GM19397 (cell line): ENCODE results near the gene LEUTX.
"Not testable (repeated sequence)": the region's sequence is repeated elsewhere in the genome, so short reads cannot be mapped to it uniquely, and the experiment has no call there.

Experiments used
- ATAC-seq: cut with Tn5 transposase; IDR thresholded peaks from one replicate; pipeline ENCODE4 v1.9.1; 2021; ENCODE audit warnings: mild to moderate bottlenecking, moderate library complexity; ENCODE audit not compliant: unreplicated experiment

The LEUTX gene, protein sequence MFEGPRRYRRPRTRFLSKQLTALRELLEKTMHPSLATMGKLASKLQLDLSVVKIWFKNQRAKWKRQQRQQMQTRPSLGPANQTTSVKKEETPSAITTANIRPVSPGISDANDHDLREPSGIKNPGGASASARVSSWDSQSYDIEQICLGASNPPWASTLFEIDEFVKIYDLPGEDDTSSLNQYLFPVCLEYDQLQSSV

DNA sequence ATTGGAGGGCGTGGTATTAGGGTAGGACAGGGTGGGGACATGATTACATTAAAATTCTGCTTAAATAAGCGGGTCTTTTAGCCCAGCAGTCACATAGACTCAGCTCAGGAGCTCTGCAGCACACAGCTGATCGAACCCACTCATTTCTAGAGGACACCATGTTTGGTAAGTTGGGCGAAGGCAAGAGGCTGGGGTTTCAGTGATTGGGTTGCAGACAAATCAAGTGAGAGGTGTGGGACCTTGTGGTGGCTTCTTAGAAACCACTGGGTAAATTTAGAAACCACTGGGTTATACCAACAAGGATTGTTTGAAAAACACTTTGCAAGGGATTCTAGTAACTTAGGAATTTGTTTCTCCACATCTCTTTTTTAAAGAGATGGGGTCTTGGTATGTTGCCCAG lies at the start of gene LEUTX:
Gene LEUTX (plus strand): TSS at position 92 of the 400 bp plus-strand sequence. CDS start 67 bp downstream, at position 159.
- no peak for ATAC-seq

- no peak for ATAC-seq
These were observed 49.1 kb upstream of the LEUTX start for GRCh38 chr19:39729594-39729993.

GRCh38 chr19:39731685-39732084 lies 47.0 kb upstream of the LEUTX start:
- no peak for ATAC-seq

GRCh38 chr19:39733841-39734240 lies 44.8 kb upstream of the LEUTX start:
- no peak for ATAC-seq

- ATAC-seq, result no peak
These were observed 43.0 kb upstream of the LEUTX start for GRCh38 chr19:39735688-39736087.

GRCh38 chr19:39736088-39736487 lies 42.6 kb upstream of the LEUTX start:
- ATAC-seq, result no peak

DNA sequence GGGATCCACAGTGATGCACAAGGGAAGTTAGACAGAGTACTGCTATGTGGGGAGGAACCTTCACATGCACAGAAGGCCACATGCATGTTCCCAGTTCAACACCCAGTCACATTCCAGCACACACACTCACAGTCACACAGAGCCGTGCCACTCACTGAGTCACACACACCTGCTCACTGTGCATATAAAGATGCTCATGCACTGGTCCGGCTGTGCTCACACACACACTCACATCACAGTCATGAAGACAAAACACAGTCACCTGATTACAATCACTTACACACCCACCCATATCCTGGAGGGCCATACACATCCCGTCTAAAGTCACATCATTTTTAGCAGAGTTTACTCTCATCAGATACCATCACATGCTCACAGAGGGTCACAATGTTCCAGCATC lies 41.3 kb upstream of the LEUTX start:
- no peak for ATAC-seq

- ATAC-seq, result no peak
These were observed 40.8 kb upstream of the LEUTX start, which contains the start of gene CLC for GRCh38 chr19:39737891-39738290. TSS of gene CLC (minus strand) at chr19:39738029. CDS start at chr19:39737952, 77 bp downstream.

- no peak for ATAC-seq
These were observed 39.8 kb upstream of the LEUTX start for GRCh38 chr19:39738814-39739213.

GRCh38 chr19:39740395-39740794 lies 38.3 kb upstream of the LEUTX start:
- no peak for ATAC-seq

DNA sequence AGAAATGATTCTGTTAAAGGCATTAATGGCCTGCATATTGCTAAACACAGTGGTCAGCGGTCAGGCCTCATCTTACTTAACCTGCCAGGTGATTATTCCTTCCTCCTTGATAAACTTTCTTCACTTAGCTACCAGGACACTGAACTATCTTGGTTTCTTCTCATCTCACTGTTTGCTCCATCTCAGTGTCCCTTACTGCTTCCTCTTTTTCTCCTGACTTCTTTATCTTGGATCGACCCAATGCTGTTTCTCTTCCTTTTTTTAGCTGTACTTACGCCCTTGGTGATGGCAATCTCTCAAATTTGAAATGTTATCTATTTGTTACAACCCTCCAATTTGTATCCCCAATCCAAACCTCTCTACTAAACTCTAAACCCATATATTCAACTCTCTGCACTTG lies 33.0 kb upstream of the LEUTX start:
- no peak for ATAC-seq

GRCh38 chr19:39746836-39747529 lies 31.7 kb upstream of the LEUTX start:
- ATAC-seq, result no peak

- ATAC-seq, result no peak
These were observed 28.7 kb upstream of the LEUTX start for GRCh38 chr19:39749981-39750380.

DNA sequence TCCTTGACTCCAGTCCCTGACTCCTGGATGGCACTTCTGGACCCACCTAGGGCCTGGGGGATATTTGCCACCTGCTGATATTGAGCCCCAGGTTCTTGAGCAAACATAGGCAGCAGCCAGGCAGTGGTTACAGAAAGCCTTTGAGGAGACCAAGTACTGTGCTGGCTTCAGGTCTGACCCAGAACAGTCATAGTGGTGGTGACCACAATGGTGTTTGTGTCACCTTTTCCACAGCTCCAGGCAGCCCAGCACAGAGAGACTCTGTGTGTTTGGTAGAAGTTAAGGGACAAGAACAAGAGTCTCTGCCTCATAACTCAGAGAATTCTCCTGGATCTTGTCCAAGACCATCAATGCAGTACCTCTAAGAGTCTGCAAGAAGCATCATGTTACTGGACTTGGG lies 26.3 kb upstream of the LEUTX start:
- no peak for ATAC-seq

DNA sequence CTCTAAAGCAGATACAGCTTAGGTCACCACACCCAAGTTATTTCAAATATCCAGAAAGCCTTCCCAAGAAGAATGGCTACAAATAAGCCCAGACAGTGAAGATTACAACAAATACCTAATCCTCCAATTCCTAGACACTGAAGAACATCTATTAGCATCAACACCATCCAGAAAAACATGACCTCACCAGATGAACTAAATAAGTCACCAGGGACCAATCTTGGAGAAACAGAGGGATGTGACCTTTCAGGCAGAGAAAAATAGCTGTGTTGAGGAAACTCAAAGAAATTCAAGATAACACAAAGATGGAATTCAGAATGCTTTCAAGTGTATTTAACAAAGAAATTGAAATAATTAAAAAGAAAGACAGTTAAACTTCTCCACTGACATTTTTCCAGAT lies 25.9 kb upstream of the LEUTX start:
- no peak for ATAC-seq

- ATAC-seq, result no peak
These were observed 24.1 kb upstream of the LEUTX start for GRCh38 chr19:39754544-39754943.

- no peak for ATAC-seq
These were observed 23.7 kb upstream of the LEUTX start for GRCh38 chr19:39754971-39755370.

- no peak for ATAC-seq
These were observed 19.0 kb upstream of the LEUTX start for GRCh38 chr19:39759457-39760184.

GRCh38 chr19:39761851-39762250 lies 16.8 kb upstream of the LEUTX start:
- ATAC-seq, result not testable (repeated sequence)

- no peak for ATAC-seq
These were observed 13.3 kb upstream of the LEUTX start for GRCh38 chr19:39765091-39766076.

- ATAC-seq, result no peak
These were observed 10.3 kb upstream of the LEUTX start for GRCh38 chr19:39768334-39768733.
